Epithelial cell of proximal tubule (primary cell): ENCODE results near the gene FAM168A. TPM values are rescaled to one million over a fixed set of nuclear protein-coding genes. Genes with fewer than 3 reads are reported as not detected.

Source experiments
- DNase-seq: peaks from one replicate; pipeline ENCODE4 v3.0.0-alpha.2; 2011; ENCODE audit warnings: low read depth
- H3K4me3 ChIP-seq: 2 replicates; pipeline ENCODE4 v1.5.1; 2011; ENCODE audit warnings: low read depth, mild to moderate bottlenecking, low read length
- total RNA-seq: library from RNA; depleted of rRNA; stranded (reverse); fragments of >200 nt; gene quantifications from 2 replicates; pipeline ENCODE4 v1.2.3, GENCODE V29; 2015
- TF ChIP-seq, protein P1 (sequence below): conservative IDR thresholded peaks from 2 replicates; pipeline ENCODE4 v1.5.1; 2012; ENCODE audit warnings: low read depth, mild to moderate bottlenecking, low read length

FAM168A gene
- total RNA-seq, 1 donor from 2014 or later: 10.0 TPM

DNA sequence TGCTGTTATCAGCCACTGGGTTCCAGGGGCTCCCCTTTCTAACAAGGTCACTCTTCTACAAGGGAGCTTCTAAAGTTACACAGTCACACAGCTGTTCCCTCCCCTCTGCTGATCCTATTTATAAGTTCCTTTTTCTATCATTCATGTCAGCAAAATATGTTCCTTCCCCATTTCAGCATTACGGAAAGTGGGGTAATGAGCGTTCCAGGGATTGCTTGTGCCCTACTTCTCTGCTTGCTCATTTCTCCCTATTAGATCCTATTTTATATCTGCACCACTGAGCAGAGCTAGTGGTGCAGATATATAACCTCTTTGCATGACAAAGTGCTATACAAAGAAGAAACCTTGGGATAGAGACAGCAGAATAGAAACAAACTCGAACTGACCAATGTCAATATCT is 25.8 kb upstream of the FAM168A start:
- TF ChIP-seq, protein P1, sequence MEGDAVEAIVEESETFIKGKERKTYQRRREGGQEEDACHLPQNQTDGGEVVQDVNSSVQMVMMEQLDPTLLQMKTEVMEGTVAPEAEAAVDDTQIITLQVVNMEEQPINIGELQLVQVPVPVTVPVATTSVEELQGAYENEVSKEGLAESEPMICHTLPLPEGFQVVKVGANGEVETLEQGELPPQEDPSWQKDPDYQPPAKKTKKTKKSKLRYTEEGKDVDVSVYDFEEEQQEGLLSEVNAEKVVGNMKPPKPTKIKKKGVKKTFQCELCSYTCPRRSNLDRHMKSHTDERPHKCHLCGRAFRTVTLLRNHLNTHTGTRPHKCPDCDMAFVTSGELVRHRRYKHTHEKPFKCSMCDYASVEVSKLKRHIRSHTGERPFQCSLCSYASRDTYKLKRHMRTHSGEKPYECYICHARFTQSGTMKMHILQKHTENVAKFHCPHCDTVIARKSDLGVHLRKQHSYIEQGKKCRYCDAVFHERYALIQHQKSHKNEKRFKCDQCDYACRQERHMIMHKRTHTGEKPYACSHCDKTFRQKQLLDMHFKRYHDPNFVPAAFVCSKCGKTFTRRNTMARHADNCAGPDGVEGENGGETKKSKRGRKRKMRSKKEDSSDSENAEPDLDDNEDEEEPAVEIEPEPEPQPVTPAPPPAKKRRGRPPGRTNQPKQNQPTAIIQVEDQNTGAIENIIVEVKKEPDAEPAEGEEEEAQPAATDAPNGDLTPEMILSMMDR: no peak
- DNase-seq: no peak
- no peak overlapping the region for H3K4me3 ChIP-seq

DNA sequence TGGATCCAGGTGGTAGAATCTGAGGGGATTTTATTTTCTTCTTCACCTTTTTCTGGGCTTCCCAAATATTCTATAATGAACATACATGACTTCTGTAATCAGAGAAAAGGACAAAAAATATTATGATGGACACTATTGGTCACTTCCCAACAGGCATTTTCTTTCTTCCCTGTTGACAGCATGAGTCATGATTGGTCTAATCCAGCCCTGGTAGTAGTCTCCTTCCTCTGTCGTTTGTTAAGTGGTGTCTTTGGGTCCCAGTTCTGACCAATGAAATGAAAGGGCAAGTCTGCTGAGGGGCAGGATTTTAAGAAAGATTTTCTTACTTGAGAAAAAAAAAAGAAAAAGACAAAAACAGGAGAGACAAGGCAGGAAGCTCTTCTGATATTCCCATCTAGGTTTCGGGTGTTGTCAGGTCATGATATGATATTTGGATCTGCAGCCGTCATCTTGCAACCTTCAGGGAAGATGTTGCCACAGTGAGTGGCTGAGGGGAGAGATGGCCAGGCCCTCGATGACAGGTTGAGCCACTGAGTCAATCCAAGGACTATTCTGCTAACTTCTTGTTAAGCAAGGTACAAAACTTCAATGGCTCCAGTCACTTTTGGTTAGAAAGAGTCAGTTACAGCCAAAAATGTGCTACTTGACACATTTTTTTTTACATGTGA is 25.1 kb upstream of the FAM168A start:
- DNase-seq: no peak
- no peak overlapping the region for H3K4me3 ChIP-seq
- TF ChIP-seq, protein P1: no peak

DNA sequence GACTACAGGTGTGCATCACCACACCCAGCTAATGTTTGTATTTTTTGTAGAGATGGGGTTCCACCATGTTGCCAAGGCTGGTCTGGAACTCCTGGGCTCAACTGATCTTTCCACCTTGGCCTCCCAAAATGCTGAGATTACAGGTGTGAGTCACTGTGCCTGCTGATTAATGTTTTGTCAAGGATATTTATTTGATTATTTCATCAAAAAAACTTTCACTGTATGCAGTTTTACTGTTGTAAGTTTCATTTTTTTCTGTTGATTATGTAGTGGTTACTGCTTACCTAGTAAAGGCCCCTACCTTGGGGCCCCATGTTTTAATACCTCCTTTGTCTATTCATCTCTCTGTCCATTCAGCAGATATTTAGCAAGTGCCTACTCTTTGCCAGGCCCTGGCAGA is 16.7 kb upstream of the FAM168A start:
- H3K4me3 ChIP-seq: no peak overlapping the region
- TF ChIP-seq, protein P1: no peak
- DNase-seq: no peak

DNA sequence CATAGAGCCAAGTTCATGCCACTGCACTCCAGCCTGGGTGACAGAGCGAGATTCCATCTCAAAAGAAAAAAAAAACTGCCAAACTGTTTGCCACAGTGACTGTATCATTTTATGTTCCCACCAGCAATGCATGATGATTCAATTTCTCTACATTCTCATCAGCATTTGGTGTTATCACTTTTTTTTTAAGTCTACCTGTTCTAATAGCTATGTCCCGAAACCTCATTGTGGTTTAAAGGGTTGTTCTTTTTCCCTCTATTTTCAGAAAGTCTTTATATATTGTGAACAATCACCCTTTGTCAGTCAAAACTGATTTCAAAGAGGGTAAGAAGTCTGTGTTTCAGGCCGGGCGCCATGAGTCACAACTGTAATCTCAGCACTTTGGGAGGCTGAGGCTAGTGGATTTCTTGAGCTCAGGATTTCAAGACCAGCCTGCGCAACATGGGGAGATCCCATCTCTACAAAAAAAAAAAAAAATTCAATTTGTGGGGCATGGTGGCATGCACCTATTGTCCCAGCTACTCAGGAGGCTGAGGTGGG is 14.8 kb upstream of the FAM168A start:
- TF ChIP-seq, protein P1: no peak
- H3K4me3 ChIP-seq: no peak overlapping the region
- DNase-seq: no peak

DNA sequence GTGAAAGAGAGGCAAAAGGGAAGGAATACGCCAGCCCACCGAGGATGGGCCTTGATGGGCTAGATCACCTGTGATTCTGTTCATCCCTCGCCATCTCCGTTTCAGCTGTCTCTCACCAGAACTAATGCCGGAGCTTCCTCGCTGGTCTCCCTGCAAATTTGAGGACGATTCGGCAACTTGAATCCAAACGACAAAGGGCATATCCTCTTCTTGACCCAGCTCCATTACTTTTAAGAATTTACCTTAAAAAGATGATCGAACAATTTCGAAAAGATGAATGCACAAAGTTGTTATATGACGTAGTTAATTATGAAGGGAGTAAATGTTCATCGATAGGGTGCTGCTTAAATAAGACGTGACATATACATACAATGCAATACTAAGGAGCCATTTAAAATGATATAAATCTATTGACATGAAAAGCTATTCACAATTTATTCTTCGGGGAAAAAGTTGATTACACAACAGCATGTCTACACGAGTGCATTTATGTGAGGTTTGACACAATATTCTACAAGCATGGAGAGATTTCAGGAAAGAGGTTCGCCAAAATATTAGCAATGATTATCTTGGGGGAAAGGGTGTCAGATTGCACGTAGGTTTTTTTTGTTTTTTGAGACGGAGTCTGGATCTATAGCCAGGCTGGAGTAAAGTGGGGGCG is 937 bp upstream of the FAM168A start:
- TF ChIP-seq, protein P1: no peak
- no peak for DNase-seq

DNA sequence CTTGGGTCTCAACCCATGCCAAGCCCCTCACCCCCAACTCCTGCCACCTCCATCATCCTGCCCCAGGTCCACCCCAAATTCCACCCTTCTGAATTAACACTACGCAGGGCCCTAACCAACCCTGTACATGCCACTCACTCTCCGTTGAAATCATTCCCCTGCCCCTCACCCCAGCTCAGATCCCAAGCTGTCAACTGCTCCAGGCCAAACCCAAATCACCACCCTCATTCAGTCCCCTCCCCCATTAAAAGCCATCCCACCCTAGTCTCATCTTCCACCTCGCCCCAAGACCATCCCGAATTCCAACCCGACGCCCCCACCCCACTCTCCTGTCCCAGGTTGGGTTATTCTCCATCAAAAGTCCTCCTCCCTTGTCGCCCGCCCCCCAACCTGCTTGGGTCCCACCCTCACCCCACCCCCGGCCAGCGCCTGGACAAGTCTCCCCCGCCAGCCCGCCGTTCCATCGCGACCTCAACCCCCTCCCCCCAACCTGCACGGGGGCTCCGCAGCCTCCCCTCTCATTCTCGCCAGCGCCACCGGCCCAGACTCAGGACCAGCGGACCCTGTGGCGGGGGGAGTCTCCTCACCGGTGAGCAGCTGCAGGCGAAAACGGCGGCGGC is 466 bp downstream of the FAM168A start:
- TF ChIP-seq, protein P1: no peak
- peak overlapping the region; percentile 62 for H3K4me3 ChIP-seq
- DNase-seq: no peak

More for the DNA sequence above, 937 bp upstream of the FAM168A start:
- peak overlapping the region; percentile 62 for H3K4me3 ChIP-seq
